IPS DF 4.7 (cell line): Measurements from ENCODE around the gene ABCA4.

Source experiments
- DNase-seq: peaks from one replicate; pipeline ENCODE4 v3.0.0-alpha.2; 2013; ENCODE audit warnings: low spot score; ENCODE audit errors: extremely low read depth

ABCA4 gene

DNA sequence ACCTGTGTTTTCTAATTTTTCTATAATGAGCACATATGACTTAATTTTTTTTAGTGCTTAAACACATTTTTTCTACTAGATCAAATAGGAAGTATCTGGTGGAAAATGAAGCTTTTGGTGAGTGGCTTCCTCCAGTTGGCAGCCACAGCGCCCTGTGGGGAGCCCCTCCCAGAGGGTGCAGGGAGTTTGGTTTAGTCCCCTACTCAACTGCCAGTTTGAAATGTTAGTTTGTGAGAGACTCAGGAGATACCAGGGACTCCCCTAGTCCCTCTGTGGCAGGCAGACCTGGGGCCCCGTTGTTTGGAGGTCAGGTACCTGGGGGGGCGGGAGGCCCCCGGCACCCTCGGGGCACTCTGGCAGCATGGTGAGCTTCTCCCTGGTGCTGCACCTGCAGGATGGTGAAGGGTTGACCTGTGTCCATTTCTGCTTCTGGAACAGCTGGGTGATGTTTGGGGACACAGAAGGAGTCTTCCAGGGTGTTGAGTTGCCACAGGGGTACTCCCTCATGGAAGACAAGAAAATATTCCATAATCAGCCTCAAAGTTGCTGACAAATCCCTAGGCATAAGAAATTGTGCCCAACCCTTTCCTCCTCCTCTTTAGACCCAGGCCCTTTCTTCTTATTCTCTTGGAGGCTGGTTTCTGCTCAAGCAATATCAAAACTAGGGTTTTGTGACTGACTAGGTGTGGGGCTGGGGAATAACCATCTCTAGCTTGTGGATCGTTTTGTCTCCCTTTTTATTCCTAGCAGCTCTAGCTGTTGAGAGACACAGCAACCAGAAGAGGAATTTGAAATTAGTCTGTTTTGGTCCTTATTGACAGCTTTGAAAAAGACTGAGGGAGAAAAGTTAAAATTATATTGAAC, 91.6 kb downstream of the ABCA4 start:
- DNase-seq: no peak

DNA sequence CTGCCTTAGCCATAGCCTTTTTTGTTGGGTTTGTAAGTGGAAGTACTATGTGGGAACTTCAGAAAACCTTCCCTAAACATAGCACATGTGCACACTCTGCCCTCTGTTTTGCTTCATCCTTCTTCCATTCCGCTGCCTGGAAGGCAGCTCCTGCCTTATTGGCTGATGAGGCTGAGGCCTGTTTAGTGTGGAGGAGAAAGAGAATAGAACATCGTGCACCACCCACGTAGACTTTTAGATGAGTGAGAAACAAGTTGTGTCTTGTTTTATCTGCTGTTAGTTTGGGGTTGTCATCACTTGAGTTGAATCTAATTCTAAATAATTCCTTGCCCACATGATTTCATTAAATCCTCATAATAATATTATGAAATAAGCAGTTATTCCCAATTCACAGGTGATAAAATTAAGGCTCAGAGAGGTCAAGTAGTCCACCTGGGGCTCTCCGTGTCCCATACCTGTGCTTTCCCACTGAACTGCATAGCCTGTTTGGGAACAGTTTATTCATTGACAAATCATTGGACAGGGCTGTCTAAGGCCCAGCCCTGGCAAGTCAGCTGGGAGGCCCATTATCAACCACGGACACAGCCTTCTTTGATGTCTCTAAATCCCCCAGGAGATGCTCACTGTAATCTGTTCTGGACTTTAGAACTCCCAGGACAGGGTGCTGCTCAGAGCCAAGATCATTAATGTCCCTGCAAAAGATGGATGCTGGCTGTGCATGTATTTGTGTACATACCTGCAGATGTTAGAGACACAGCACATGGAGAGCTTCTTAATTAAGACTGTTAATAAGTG, 93.0 kb downstream of the ABCA4 start:
- no peak for DNase-seq

DNA sequence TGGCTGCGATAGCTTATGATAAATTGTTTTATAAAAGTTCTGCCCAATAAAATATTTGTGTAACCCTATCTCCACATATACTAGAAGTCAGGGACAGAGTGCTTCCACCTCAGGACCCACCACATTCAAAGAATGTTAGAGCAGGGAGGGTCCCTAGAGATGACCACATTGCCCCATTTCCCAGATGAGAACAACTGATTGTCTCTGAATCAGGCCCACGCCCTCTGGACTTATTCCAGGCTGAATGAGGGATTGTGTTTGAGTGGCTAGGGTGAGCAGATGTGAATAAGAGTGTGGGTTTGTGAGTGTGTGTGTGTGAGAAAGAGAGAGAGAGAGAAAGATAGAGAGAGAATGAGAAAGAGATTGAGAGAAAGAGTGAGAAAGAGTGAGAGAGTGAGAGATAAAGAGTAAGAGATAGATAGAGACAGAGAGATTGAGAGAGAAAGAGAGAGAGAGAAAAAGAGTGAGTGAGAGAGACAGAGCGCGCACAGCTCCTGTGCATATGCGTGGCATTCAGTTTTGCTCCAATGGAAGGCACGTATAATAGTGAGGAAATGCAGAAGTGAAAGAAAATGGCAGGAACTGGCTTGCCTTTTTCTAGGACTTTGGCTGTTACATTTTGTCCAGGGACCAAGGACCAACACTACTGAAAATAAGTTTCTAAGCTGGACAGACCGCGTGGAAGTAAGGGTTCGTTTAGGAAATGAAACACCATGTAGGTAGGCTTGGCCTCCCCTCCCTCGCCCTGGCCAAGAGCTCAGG, 94.1 kb downstream of the ABCA4 start:
- no peak for DNase-seq

DNA sequence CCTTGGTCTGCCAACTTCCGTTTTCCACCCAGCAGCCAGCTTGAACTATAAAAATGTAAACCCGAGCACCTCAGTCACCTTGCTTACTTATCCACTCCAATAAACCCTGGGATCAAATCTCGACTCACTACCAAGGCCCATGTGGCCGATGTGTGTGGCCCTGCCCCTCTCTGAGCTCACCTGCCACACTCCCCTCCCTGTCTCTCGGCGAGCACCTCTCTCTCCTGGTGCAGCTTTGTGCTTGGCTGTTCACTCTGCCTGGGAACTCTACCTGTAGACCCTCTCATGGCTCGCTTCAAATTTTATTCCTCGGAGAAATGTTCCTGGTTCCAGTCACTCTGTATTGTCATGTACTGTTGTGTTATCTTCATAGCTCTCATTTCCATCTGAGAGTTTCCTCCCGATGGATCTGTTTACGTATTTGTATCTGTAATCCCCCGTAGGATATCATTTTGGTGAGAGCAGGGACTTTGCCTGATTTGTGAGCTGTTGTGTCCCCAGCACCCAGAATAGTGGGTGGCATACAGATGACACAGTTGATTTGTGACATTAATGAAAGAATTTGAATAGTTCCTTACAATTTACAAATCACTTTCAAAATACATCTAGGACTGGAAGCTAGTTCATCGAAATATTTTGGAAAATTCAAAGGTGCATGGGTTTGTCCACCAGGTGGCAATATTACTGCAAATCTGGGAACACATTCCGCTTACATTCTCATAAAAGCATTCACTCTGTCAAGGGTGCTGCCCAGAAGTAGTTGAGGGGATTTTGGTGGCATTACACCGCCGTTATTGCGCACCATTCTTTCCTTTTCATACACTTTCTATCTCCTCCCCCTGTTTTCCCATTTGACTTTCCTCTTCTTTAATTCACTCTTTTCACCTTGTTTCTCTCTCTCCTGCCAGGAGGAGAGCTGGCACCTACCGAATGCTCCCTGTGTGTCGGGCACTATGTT, 95.3 kb downstream of the ABCA4 start:
- DNase-seq: no peak

DNA sequence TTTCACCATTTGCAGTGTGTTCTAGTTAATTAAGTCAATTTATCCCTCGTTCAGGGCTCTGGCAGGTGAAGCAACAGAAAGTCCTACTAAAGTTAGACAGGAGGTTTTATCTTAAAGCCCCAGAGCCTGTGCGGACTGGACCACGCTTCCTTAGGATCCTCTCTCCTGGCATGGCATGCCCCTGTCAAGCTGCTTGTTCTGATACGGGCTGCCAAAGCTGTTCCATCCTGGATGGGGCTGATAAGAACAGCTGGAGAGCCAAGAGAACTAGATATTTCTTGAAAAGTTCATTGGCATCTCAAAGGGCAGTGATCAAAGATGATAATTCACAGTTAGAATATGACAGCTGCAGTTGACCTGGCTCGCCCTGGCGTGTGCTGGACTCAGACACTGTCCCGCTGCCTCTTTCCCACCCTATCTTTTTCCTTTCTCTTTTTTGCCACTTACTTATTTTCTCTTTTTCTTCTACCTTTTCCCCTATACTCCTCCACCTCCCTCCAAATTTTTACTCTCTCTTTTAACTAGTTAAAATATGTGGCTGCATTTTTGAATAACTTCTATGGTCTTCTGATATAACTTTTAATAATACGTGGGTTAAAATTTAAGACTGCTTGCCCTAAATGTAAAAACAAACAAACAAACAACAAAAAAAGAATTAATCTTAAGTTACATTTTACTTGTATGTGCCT, 96.7 kb downstream of the ABCA4 start:
- DNase-seq: no peak

DNA sequence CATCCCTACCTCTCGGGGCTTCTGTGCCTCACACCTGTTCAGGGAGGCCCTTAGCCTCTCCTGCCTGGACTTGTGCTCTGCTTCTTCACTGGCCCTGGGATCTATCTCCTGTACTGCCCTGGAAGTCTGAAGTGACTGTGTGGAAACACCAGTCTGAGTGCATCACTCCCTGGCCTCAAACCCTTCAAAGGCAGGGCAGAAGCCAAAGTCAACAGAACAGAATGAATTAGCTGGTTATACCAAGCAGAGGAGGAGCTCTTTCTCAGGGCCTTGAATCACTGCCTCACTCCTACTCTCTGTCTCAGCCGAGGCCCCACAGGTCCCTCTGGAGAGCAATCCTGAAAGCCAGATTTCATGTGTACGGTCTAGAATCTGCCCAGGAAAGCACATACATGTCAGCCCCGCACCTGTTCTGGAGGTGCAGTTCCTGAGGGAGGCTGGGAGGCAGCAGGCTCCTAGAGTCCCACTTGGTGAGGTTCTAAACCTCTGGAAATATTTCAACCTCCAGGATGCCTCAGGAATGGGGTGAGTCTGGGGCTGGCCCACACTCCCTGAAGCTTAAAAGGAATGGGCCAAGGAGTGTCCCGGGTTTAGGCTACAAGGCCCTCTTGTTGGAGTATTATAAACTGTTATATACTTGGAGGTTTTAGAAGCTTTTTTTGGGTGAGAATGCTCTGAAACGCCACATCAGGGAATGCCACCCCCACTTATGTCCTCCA, 98.3 kb downstream of the ABCA4 start:
- no peak for DNase-seq

DNA sequence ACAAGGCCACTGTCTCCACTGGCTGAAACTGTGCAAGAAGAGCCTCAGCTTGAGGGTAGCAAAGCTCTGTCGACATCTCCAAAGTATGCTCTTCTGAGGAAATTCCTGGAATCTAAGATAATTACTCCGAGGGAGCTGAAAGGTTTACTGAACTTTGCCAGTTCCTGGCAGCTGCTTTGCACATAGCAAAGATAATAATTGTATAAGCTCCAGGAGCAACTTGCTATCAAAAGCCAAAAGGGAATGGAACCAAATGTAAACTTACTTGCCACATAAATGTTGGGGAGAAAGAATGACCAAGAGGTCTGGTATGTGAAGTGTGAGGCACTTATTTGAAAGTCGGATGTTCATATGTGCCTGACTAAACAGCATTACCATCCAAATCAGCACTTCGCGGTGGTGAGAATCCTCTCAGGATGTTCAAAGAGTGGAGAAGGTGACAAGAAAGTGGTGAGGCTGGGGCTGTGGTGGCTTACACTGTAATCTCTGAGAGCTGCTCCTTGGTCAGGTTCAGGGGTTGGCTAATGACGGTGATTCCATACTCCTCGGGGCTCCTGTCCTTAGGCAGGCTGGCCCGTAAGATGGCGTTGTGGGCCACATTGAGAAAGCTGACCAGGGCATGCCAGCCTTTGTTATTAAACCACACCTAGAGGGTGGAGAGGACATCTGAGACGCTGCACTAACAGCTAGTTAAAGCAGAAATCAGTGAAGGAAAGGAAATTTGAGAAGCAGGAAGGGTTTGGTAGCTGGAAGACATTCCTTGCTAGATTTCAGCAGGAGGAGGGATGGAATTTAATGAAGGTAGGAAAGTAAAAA, 100.0 kb downstream of the ABCA4 start:
- no peak for DNase-seq

DNA sequence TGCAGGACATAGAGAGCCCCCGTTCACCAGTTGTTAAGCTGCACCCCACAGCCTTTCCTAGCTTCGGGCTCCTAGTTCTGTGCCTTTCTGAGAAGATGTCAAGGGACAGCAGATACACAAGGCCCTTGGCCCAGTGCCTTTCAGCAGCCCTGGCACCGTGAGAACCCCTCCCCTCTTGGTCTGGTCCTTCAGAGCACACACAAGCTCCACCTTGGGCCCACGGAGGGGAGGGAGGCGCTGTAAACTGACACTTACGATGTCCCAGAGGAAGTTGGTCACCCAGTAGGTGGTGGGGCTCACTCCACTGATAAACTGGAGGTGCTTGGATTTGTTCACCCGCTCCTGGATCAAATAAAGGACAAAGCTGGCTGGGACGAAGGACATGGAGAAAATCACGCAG, 101.6 kb downstream of the ABCA4 start:
- DNase-seq: no peak

DNA sequence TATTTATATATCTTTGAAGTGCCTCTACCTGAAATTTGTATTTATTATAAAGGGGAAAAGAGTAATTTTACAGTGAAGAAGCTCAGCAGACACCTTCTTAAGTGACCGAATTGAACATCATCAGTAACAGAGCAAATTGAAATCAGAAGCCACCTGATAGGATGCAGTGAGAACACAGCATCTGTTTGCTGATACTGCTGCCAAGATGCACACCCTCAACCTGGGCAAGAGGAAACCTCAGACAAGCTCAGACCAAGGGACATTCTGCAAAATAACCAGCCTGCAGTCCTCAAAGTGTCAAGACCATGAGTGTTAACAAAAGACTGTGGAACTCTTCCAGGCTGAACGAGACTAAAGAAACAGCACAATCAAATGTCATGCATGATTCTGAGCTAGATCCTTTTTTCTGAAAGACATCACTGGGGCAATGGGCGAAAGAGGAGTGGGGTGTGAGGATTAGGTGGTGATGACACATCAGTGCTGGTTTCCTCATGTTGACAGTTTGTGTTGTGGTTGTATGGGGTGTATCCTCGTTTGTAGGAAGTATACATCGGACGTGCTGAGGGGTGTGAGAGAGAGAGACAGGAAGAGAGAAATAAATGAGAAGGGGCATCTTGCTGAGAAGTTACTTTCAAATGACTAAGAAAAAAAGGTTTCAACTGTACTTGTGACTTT, 103.7 kb downstream of the ABCA4 start:
- no peak for DNase-seq

DNA sequence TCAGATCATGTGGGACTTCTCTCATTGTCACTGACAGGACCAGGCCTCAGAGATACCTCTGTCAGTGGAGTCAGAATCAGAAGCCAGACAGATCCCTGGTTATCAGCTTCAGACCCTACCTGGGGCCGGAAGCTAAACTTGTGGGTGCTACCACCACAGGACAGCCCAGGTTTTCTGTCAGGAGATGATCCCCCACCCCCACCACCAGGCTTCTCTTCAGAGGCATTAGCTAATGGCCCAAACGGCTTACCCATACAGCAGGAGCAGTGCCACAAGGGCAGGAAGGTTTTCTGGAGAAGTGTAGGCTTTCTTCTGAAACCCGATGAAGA, 105.5 kb downstream of the ABCA4 start:
- no peak for DNase-seq

DNA sequence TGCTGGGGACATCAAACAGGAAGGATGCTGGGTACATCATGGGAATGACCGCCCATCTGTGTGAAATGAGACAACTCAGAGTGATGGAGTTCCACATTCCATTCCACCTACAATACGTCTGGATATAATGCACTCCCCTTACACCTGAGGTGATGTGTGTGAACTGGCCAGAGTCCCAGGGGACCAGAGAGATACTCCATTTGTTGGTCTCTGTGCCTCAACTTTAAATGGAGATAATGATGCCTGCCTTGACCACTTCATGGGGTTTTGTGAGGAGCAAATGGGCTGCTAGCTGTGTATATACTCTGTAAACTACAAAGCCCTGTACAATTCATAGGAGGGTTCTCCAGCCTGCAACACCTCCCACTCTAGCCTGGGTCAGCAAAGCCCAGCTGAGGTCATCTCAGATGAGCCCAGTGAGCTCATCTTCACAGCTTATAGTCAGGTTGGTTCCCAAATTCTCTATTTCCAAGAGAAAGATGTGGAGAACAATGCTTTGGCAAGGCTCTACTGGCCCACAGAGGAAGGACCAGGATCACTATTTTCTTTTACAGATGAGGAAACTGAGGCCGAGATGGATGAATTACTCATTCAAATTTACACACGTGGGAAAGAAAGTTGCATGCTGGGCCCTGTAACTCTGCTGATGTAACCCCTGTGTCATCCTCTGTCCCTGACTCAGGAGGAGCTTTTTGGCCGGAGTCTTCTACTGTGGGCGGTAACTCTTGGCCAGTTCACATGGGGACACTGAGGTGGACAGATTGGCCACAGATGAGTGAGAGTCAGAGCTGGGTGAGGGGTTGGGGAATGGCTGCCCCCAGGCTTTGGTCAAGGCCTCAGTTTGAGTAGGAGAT, 106.1 kb downstream of the ABCA4 start:
- DNase-seq: no peak

DNA sequence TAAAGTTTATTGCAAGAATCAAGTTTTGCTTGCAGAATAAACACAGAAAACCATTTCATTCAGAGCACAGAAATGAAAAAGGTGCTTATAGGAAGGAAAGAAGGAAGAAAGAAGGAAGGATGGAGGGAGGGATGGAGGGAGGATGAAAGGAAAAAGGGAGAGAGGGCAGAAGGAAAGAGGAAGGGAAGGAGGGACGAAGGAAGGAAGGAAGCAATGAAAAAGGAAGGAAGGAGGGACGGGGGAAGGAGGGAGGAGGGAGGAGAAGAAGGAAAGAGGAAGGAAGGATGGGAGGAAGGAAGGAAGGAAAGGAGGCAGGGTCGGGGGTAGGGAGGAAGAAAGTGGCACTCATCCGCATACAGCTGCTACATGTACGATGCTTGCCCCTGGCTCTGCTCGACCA, 106.9 kb downstream of the ABCA4 start:
- no peak for DNase-seq

DNA sequence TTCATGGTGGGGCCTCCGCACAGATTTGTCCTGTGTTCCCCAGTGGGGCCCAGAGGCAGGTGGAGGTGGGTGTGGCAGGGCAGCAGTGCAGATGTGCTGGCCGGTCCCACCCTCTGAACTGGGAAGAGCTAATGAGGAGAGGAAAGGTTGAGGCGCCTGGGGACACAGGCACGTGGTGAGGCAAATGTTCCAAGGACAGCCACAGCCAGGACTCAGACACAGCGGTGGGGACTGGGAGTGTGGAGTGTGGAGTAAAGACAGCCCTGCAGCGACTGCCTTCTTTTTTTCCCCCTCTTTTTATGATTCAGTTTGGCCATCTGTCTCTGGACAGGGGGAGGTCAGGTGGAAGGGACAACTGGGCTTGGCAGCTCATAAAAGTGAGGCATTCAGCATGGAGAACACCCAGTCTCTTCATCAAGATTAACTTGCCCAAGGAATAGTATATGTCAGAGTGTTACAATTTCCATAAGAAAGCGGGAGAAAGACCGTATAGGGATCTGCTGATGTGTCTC, 107.5 kb downstream of the ABCA4 start:
- DNase-seq: no peak

DNA sequence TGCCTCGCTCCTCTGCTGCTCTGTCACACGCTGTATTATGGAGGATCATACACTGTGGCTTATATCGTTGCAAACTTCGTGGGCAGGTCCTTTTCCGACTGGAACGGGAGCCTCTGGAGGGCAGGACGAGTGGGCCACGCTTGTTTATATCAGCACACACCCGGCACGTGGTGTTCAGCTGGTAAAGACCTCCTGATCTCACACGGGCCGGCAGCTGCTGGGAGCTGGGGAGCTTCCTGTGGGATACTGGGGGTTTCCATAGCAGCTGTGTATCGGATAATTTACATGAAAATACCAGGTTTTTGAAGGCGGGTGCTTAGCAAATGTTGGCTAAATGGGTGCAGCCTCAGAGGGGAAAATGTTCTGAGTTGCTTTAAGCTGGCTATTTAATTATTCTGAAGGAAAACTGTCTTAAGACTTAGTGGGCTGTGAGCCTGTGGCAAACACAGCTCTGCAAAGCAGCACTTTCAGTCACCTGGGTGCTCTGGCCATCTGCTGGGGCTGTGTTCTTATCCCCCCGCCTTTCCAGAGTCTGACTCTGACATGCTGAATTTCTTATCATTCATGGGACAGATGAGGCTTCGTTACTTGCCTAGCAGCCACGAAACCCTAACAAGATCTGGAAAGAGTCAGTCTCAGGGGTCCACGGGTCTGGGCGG, 108.1 kb downstream of the ABCA4 start:
- DNase-seq: peak; percentile 28

DNA sequence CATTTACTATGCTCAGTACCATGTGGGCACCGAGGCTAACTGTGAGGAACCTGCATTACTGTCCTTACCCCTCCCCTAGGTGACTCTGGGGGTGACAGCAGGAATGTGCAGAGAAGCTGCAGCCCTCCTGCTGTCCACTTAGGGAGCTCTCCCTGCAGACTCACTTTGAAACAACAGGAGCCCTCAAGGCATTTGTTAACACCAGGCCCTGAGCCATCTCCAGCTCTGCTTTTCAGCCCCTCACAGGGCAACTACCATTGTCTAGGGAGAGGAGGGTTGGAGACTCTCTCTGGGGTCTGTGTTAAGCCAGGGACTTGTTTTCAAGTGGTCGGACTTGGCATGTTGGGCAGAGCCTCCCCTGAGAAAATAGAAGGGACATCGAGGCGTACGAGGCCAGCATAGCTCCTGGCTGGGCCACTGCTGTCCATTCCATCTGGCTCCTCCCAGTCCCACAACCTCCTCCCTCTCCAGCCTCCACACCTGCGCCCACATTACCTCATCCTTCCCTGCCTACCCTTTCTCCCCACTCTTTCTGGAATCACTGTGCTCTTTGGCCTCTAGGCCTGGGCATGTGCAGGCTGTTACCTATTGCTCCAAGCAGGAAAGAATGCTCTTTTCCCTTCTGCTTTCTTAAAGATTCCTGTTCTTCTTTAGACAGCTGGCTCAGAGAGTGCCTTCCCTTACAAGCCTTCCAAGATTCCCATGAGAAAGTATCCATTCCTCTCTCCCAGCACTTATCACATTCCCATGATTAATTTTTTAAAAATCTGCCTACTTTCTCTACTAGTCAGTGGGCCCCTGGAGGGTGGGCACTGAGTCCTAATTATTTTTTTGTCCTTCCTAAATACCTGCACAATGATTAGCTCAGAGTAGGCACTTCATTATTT, 109.0 kb downstream of the ABCA4 start:
- DNase-seq: no peak

DNA sequence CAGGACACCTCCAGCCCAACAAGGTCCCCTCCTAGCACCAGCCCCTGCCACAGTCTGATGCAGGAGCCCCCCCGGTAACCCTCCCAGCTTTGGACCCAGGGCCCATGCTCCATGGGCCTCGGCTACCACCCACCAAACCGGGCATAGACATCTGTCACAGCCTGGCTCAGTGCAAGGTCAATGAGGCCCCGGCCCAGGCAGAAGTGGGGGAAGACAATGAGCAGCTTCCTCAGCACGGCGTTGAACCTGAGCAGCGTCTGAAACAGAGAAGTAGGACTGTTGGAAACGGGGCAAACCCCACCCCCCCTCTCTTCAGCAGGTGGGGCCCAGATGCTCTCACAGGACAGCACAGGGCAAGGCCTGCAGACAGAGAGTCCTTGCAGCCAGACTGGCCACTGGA, 109.8 kb downstream of the ABCA4 start:
- DNase-seq: no peak
